Brain microvascular endothelial cell (primary cell): ENCODE data around the gene BCL2L2.

ENCODE experiments used
- DNase-seq: peaks from one replicate; pipeline ENCODE4 v3.0.0-alpha.2; 2020
- H3K27ac ChIP-seq: fragments of 250-450 bp; sonication (Bioruptor Pico); 2 replicates; pipeline ENCODE4 v1.5.1; 2020; ENCODE audit warnings: mild to moderate bottlenecking, moderate library complexity
- H3K27me3 ChIP-seq: fragments of 250-450 bp; sonication (Bioruptor Pico); replicated peaks from 2 replicates; pipeline ENCODE4 v1.5.1; 2020; ENCODE audit warnings: mild to moderate bottlenecking
- H3K36me3 ChIP-seq: fragments of 250-450 bp; sonication (Bioruptor Pico); replicated peaks from 2 replicates; pipeline ENCODE4 v1.5.1; 2020; ENCODE audit warnings: mild to moderate bottlenecking
- H3K4me3 ChIP-seq: 2 replicates; pipeline ENCODE4 v1.5.1; 2011; ENCODE audit warnings: low read depth, mild to moderate bottlenecking, control low read depth, low read length, moderate library complexity
- in situ Hi-C: cut with HindIII; loops from 2 replicates; pipeline ENCODE4 v1.10.0; 2017; ENCODE audit warnings: low sequenced_read_pairs, low pct_ligation_motif_present
- TF ChIP-seq, protein P1 (sequence below): IDR thresholded peaks from 2 replicates; pipeline ENCODE4 v1.5.1; 2011; ENCODE audit warnings: low read depth, mild to moderate bottlenecking, moderate library complexity, low read length, control low read depth, inconsistent platforms; ENCODE audit errors: missing control alignments

The BCL2L2 gene

DNA sequence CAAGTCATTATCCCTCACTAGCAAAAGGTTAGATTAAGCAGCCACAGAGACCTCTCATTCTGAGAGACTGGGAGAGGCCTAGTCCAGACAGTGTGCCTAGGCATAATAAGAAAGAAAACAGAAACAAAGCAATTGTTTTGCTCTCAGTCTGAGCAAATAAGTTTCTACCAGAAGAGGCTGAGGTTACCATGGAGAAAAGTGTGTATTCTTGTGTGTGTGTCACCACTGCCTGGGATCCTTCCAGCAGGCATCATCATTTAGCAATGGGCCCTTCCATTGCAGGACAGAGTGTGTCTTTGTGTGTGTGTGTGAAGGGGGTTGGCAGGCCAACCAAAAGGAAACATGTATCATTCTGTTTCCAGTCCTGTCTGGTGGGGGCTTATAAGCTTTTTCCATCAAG, 54.7 kb downstream of the BCL2L2 start:
- Histone ChIP-seq H3K4me3 (no peak overlapping the region), H3K36me3 (no peaks in the 10 kb centered on the region), H3K27ac (no peak overlapping the region), H3K27me3 (peaks cover 5% of the 10 kb centered on the region)
- DNase-seq: peak; percentile 35
- TF ChIP-seq, protein P1, sequence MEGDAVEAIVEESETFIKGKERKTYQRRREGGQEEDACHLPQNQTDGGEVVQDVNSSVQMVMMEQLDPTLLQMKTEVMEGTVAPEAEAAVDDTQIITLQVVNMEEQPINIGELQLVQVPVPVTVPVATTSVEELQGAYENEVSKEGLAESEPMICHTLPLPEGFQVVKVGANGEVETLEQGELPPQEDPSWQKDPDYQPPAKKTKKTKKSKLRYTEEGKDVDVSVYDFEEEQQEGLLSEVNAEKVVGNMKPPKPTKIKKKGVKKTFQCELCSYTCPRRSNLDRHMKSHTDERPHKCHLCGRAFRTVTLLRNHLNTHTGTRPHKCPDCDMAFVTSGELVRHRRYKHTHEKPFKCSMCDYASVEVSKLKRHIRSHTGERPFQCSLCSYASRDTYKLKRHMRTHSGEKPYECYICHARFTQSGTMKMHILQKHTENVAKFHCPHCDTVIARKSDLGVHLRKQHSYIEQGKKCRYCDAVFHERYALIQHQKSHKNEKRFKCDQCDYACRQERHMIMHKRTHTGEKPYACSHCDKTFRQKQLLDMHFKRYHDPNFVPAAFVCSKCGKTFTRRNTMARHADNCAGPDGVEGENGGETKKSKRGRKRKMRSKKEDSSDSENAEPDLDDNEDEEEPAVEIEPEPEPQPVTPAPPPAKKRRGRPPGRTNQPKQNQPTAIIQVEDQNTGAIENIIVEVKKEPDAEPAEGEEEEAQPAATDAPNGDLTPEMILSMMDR: no peak
- in situ Hi-C loops: no loop called here
